ENCODE results near the gene SLC22A16. TPM values are rescaled to one million over a fixed set of nuclear protein-coding genes. Genes with fewer than 3 reads are reported as not detected.

SLC22A16 gene
- total RNA-seq, 1 experiment from 2014 or later, result not detected

DNA sequence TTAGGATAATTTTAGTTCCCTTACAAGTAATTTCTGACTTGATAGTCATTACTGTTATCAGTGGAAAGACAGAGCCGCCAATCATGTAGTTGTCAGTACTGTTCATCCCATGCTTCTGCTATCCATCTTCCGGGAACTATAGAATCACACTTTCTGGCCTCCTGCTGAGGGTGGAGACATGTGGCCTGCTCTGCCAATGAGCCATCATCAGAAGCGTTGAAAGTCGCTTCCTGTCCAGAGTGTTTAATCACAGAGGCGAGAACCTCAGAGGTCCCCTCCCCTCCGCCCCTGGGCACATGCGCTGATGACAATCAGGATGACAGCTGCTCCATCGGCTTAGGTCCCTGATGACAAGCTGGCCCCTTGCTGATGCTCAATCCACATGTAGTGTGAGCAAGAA lies 64.1 kb downstream of the SLC22A16 start:
- Histone ChIP-seq H3K27ac (ENCODE audit: low read depth, low read length) (no peak overlapping the region), H3K27me3 (ENCODE audit: insufficient read depth, low read length) (0 out of 2 replicates have a peak, but pooled peaks cover 2% of the 10 kb centered on the region), H3K36me3 (ENCODE audit: control insufficient read depth in 1 of 2, insufficient read depth in 2 of 2, low read length in 2 of 2) (no peaks in the 10 kb centered on the region), H3K79me2 (ENCODE audit: insufficient read depth, low read length) (no peaks in the 10 kb centered on the region), H3K4me2 (ENCODE audit: low read length) (no peak overlapping the region), H3K9me3 (ENCODE audit: control insufficient read depth in 1 of 2, insufficient read depth in 1 of 2, low read depth in 1 of 2, low read length in 2 of 2) (no peaks in the 10 kb centered on the region), H3K4me3 (replicated peaks in 1 of 2; ENCODE audit: low read depth in 1 of 2, low read length in 2 of 2) (no peak overlapping the region), H3K4me1 (ENCODE audit: control insufficient read depth in 1 of 2, insufficient read depth in 2 of 2, low read length in 2 of 2) (no peaks in the 10 kb centered on the region), H3K9me2 (ENCODE audit: insufficient read depth) (no peaks in the 10 kb centered on the region), H3K9ac (ENCODE audit: low read length) (no peak overlapping the region), H2AFZ (ENCODE audit: low read depth, low read length, poor library complexity, severe bottlenecking) (no peak overlapping the region), H4K20me1 (ENCODE audit: insufficient read depth) (no peaks in the 10 kb centered on the region)
- DNase-seq (ENCODE audit: low read depth, low spot score) (no peak), ATAC-seq (no peak)
- ChIA-PET RAD21 (ENCODE audit: low non-redundant PET in 1 of 2, low total read pairs in 2 of 2, uncharacterized antibody in 2 of 2, unreplicated experiment in 2 of 2) (no interaction called here), CTCF (no interaction called here), POLR2A (no interaction called here)
- intact Hi-C loops (cut with micrococcal nuclease), result no loop called here
- TF ChIP-seq SIN3A (IDR thresholded peaks at IDR 0.05; ENCODE audit: low read depth), result no peak
- TF ChIP-seq, protein P1, sequence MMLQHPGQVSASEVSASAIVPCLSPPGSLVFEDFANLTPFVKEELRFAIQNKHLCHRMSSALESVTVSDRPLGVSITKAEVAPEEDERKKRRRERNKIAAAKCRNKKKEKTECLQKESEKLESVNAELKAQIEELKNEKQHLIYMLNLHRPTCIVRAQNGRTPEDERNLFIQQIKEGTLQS (IDR thresholded peaks at IDR 0.05), result no peak
- no peak for TF ChIP-seq EGR1 (IDR thresholded peaks at IDR 0.05; ENCODE audit: low read depth)
- no peak for TF ChIP-seq POLR2AphosphoS5 (IDR thresholded peaks at IDR 0.05; ENCODE audit: low read depth, low read length)
- TF ChIP-seq CBX3 (IDR thresholded peaks at IDR 0.05; ENCODE audit: low read depth), result no peak
- TF ChIP-seq, protein P2, sequence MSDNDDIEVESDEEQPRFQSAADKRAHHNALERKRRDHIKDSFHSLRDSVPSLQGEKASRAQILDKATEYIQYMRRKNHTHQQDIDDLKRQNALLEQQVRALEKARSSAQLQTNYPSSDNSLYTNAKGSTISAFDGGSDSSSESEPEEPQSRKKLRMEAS (IDR thresholded peaks at IDR 0.05), result no peak
- no peak for TF ChIP-seq YY1 (IDR thresholded peaks at IDR 0.05; ENCODE audit: extremely low read depth, insufficient replicate concordance, low read depth, low read length)
- no peak for TF ChIP-seq FOSL1 (IDR thresholded peaks at IDR 0.05; ENCODE audit: low read depth)
- no peak for TF ChIP-seq ZFX (IDR thresholded peaks at IDR 0.05)
- no peak for TF ChIP-seq ELF1 (IDR thresholded peaks at IDR 0.05; ENCODE audit: borderline replicate concordance, low read depth)
- TF ChIP-seq POLR2A (IDR thresholded peaks at IDR 0.05; ENCODE audit: borderline replicate concordance, extremely low read depth, insufficient read depth, insufficient read length), result no peak
- TF ChIP-seq, protein P3, sequence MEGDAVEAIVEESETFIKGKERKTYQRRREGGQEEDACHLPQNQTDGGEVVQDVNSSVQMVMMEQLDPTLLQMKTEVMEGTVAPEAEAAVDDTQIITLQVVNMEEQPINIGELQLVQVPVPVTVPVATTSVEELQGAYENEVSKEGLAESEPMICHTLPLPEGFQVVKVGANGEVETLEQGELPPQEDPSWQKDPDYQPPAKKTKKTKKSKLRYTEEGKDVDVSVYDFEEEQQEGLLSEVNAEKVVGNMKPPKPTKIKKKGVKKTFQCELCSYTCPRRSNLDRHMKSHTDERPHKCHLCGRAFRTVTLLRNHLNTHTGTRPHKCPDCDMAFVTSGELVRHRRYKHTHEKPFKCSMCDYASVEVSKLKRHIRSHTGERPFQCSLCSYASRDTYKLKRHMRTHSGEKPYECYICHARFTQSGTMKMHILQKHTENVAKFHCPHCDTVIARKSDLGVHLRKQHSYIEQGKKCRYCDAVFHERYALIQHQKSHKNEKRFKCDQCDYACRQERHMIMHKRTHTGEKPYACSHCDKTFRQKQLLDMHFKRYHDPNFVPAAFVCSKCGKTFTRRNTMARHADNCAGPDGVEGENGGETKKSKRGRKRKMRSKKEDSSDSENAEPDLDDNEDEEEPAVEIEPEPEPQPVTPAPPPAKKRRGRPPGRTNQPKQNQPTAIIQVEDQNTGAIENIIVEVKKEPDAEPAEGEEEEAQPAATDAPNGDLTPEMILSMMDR (IDR thresholded peaks at IDR 0.05 in 2 of 3, conservative IDR thresholded peaks at IDR 0.05 in 1 of 3; ENCODE audit: borderline replicate concordance in 1 of 3, insufficient read depth in 1 of 3, low read depth in 2 of 3, low read length in 2 of 3), result no peak
- TF ChIP-seq RAD21 (IDR thresholded peaks at IDR 0.05; ENCODE audit: low read depth), result no peak
- no peak for TF ChIP-seq EZH2 (IDR thresholded peaks at IDR 0.05)
- no peak for TF ChIP-seq TCF7L2 (IDR thresholded peaks at IDR 0.05; ENCODE audit: borderline replicate concordance, extremely low read depth, insufficient read depth, insufficient read length)
- TF ChIP-seq EZH2phosphoT487 (IDR thresholded peaks at IDR 0.05; ENCODE audit: borderline replicate concordance), result no peak
- no peak for TF ChIP-seq CEBPB (IDR thresholded peaks at IDR 0.05; ENCODE audit: low read depth)
- TF ChIP-seq, protein P4, sequence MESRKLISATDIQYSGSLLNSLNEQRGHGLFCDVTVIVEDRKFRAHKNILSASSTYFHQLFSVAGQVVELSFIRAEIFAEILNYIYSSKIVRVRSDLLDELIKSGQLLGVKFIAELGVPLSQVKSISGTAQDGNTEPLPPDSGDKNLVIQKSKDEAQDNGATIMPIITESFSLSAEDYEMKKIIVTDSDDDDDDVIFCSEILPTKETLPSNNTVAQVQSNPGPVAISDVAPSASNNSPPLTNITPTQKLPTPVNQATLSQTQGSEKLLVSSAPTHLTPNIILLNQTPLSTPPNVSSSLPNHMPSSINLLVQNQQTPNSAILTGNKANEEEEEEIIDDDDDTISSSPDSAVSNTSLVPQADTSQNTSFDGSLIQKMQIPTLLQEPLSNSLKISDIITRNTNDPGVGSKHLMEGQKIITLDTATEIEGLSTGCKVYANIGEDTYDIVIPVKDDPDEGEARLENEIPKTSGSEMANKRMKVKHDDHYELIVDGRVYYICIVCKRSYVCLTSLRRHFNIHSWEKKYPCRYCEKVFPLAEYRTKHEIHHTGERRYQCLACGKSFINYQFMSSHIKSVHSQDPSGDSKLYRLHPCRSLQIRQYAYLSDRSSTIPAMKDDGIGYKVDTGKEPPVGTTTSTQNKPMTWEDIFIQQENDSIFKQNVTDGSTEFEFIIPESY (IDR thresholded peaks at IDR 0.05; ENCODE audit: extremely low read depth, insufficient replicate concordance, low read length), result no peak
- no peak for TF ChIP-seq SRF (IDR thresholded peaks at IDR 0.05; ENCODE audit: low read depth)
- no peak for TF ChIP-seq ZNF274 (IDR thresholded peaks at IDR 0.05; ENCODE audit: low read depth, low read length)
- BruUV-seq (replicated peaks), result no TSS peak

Data from HCT116 (cell line).